Smooth muscle cell (in vitro differentiated cells): ENCODE data around the gene P2RY14. TPM values are rescaled to one million over a fixed set of nuclear protein-coding genes. Genes with fewer than 3 reads are reported as not detected.

ENCODE experiments used
- DNase-seq: peaks from one replicate; lab custom pipeline; 2025; ENCODE audit not compliant: unreplicated experiment; lab: John Stamatoyannopoulos, UW
- H2AFZ ChIP-seq: fragments of 200-600 bp; sonication (generic); 2 replicates; pipeline ENCODE4 v1.6.0; 2016; ENCODE audit warnings: antibody characterized with exemption, low read depth, mild to moderate bottlenecking
- H3F3A ChIP-seq: fragments of 200-600 bp; sonication (generic); 2 replicates; pipeline ENCODE4 v1.6.0; 2017; ENCODE audit warnings: antibody characterized with exemption, low read depth
- H3K27ac ChIP-seq: fragments of 200-600 bp; sonication (generic); 2 replicates; pipeline ENCODE4 v1.5.1; 2016; ENCODE audit warnings: low read depth, mild to moderate bottlenecking
- H3K27me3 ChIP-seq: fragments of 200-600 bp; sonication (generic); 2 replicates; pipeline ENCODE4 v1.6.1; 2016; ENCODE audit warnings: low read depth, mild to moderate bottlenecking
- H3K36me3 ChIP-seq: fragments of 200-600 bp; sonication (generic); 2 replicates; pipeline ENCODE4 v1.5.1; 2016; ENCODE audit warnings: low read depth
- H3K4me1 ChIP-seq: fragments of 200-600 bp; sonication (generic); 2 replicates; pipeline ENCODE4 v1.5.1; 2016; ENCODE audit warnings: low read depth
- H3K4me2 ChIP-seq: fragments of 200-600 bp; sonication (generic); 2 replicates; pipeline ENCODE4 v1.6.0; 2016; ENCODE audit warnings: mild to moderate bottlenecking
- H3K4me3 ChIP-seq: fragments of 200-600 bp; sonication (generic); 2 replicates; pipeline ENCODE4 v1.5.1; 2016; ENCODE audit warnings: mild to moderate bottlenecking
- H3K79me2 ChIP-seq: fragments of 200-600 bp; sonication (generic); 2 replicates; pipeline ENCODE4 v1.6.0; 2016; ENCODE audit warnings: low read depth, mild to moderate bottlenecking
- H3K9ac ChIP-seq: fragments of 200-600 bp; sonication (generic); 2 replicates; pipeline ENCODE4 v1.6.0; 2016; ENCODE audit warnings: low read depth
- H3K9me3 ChIP-seq: fragments of 200-600 bp; sonication (generic); replicated peaks from 2 replicates; pipeline ENCODE4 v1.5.1; 2016; ENCODE audit warnings: low read depth
- H4K20me1 ChIP-seq: fragments of 200-600 bp; sonication (generic); 2 replicates; pipeline ENCODE4 v1.6.0; 2016; ENCODE audit warnings: low read depth
- CTCF ChIP-seq: fragments of 200-600 bp; sonication (generic); IDR thresholded peaks from 2 replicates; pipeline ENCODE4 v1.5.1; 2017; ENCODE audit warnings: borderline replicate concordance, mild to moderate bottlenecking, antibody characterized with exemption; ENCODE audit not compliant: insufficient read depth, poor library complexity, severe bottlenecking
- WGBS: methylation state at CpG from one replicate; pipeline ENCODE4 v1.1.7; 2016; ENCODE audit warnings: low lambda C conversion rate; 5-methylcytosine and 5-hydroxymethylcytosine counted together
- polyA plus RNA-seq: library from polyadenylated mRNA; unstranded; fragments of >200 nt; fragmentation: Nextera tagmentation; extraction: Ambion mirVana; gene quantifications from 2 replicates; pipeline ENCODE4 v1.2.1, GENCODE V29; 2016
- total RNA-seq: library from RNA; depleted of rRNA; stranded (reverse); fragments of >200 nt; gene quantifications from 2 replicates; pipeline ENCODE4 v1.2.3, GENCODE V29; 2014

P2RY14 gene
- total and polyA plus RNA-seq, 2 experiments from 2014 or later: not detected

DNA sequence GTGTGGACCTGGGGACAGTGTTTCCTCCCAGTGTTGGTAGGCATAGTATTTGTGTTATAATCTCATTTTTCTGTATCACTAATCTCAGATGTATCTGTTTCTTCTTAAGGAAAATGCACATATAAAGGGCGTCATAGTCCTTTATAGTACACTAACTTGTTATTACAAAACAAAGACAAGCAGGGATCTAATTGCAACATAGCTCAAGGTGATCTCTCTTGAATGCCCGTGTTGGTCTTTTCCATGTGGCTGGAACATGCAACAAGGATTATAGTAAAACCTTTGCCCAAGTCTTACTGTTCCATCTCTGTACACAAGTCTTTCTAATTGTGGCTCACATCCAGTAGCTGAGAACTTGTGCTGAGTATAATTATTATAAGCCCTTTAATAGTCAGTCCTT lies 41.8 kb upstream of the P2RY14 start:
- Histone ChIP-seq H3K27me3 (no peaks in the 10 kb centered on the region), H3F3A (peaks cover 5% of the 10 kb centered on the region), H3K27ac (peak overlapping the region; percentile 97), H3K79me2 (no peaks in the 10 kb centered on the region), H2AFZ (no peak overlapping the region), H3K36me3 (no peaks in the 10 kb centered on the region), H3K9me3 (no peaks in the 10 kb centered on the region), H4K20me1 (no peaks in the 10 kb centered on the region), H3K4me2 (no peak overlapping the region), H3K4me1 (peaks cover 30% of the 10 kb centered on the region), H3K9ac (no peak overlapping the region), H3K4me3 (no peak overlapping the region)
- no peak for TF ChIP-seq CTCF
- DNase-seq: no peak
- 91% methylated on average over 2 of the region's 2 CpGs for WGBS

DNA sequence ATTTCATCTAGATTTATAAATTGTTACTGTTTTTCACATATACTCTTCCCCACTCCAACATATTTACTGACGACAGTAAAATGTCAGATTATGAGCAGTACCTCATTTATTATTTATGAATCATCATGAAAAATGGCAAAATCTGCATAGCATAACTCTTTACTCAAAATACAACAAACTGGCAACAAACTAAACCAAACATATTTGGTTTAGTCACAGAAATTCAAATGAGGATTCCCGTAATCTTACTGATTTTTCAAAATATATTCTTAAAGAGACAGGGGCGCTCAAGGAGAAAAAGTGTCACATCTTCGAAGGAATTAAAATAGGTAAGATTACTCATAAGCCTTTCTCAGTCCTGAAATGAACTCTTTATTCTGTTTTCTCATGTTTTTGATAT lies 41.3 kb upstream of the P2RY14 start:
- no peak for DNase-seq
- H3K4me2 ChIP-seq: no peak overlapping the region

GRCh38 chr3:151318991-151319390 lies 40.6 kb upstream of the P2RY14 start:
- H4K20me1 ChIP-seq: no peaks in the 10 kb centered on the region
- H3K27ac ChIP-seq: peak overlapping the region; percentile 97
- no peak overlapping the region for H3K4me3 ChIP-seq
- no peaks in the 10 kb centered on the region for H3K79me2 ChIP-seq
- no peaks in the 10 kb centered on the region for H3K27me3 ChIP-seq
- peaks cover 30% of the 10 kb centered on the region for H3K4me1 ChIP-seq
- H3K4me2 ChIP-seq: no peak overlapping the region
- no peak for TF ChIP-seq CTCF
- no peak overlapping the region for H2AFZ ChIP-seq
- peaks cover 9% of the 10 kb centered on the region for H3F3A ChIP-seq
- 83% methylated on average over 7 of the region's 7 CpGs for WGBS
- no peak overlapping the region for H3K9ac ChIP-seq
- no peak for DNase-seq
- H3K36me3 ChIP-seq: no peaks in the 10 kb centered on the region
- no peaks in the 10 kb centered on the region for H3K9me3 ChIP-seq

More for the DNA sequence above, 41.3 kb upstream of the P2RY14 start:
- Histone ChIP-seq H3F3A (peaks cover 8% of the 10 kb centered on the region), H2AFZ (no peak overlapping the region), H3K79me2 (no peaks in the 10 kb centered on the region), H3K27me3 (no peaks in the 10 kb centered on the region), H3K9ac (no peak overlapping the region), H3K27ac (peak overlapping the region; percentile 97), H3K4me3 (no peak overlapping the region), H4K20me1 (no peaks in the 10 kb centered on the region), H3K4me1 (peaks cover 30% of the 10 kb centered on the region), H3K36me3 (no peaks in the 10 kb centered on the region), H3K9me3 (no peaks in the 10 kb centered on the region)
- TF ChIP-seq CTCF: no peak
- WGBS: 90% methylated on average over 4 of the region's 4 CpGs

DNA sequence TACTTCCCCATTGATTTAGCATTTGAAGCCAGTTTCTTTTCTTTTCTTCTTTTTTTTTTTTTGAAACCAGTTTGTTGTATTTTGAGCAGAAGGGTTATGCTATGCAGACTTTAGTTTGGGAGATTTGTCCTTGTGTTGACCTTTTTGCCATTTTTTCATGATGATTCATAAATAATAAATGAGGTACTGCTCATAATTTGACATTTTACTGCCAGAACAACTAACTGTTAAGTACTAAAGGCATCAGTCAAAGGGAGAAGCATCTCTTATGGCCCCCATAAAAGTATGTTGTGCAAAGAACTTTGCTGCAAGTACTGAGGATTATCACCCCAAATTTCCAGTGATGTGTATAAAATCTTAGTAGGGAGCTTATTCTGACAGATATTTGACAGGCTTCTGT lies 40.0 kb upstream of the P2RY14 start:
- no peaks in the 10 kb centered on the region for H3K79me2 ChIP-seq
- no peak overlapping the region for H2AFZ ChIP-seq
- no peak for DNase-seq
- peaks cover 9% of the 10 kb centered on the region for H3F3A ChIP-seq
- H3K4me2 ChIP-seq: peak overlapping the region; percentile 9
- H4K20me1 ChIP-seq: no peaks in the 10 kb centered on the region
- no peaks in the 10 kb centered on the region for H3K9me3 ChIP-seq
- H3K4me1 ChIP-seq: peaks cover 30% of the 10 kb centered on the region
- no peaks in the 10 kb centered on the region for H3K36me3 ChIP-seq
- no peaks in the 10 kb centered on the region for H3K27me3 ChIP-seq
- no peak for TF ChIP-seq CTCF
- no peak overlapping the region for H3K4me3 ChIP-seq
- H3K27ac ChIP-seq: peak overlapping the region; percentile 97
- no peak overlapping the region for H3K9ac ChIP-seq
